ENCODE measurements around the gene SFTPD. TPM values are rescaled to one million over a fixed set of nuclear protein-coding genes. Genes with fewer than 3 reads are reported as not detected.

Gene SFTPD
- total and polyA plus RNA-seq, 2 of the 8 experiments (the other 6 are each of a cell fraction or from before 2014, with no cell fraction given) = 0.21 to 0.54 TPM

- no peak for TF ChIP-seq BRCA1 (IDR thresholded peaks at IDR 0.05; ENCODE audit: low read depth, low read length)
- no peak for TF ChIP-seq NRF1 (IDR thresholded peaks at IDR 0.05; ENCODE audit: low read depth, low read length)
- TF ChIP-seq, protein P1, sequence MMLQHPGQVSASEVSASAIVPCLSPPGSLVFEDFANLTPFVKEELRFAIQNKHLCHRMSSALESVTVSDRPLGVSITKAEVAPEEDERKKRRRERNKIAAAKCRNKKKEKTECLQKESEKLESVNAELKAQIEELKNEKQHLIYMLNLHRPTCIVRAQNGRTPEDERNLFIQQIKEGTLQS (IDR thresholded peaks at IDR 0.05; ENCODE audit: insufficient read depth, low read depth, low read length) = no peak
- TF ChIP-seq SIX5 (IDR thresholded peaks at IDR 0.05; ENCODE audit: low read depth, low read length) = no peak
These were observed 35.9 kb upstream of the SFTPD start (continued) for GRCh38 chr10:79984851-79985250.
